ENCODE data around the gene PIP5K1C. TPM values are rescaled to one million over a fixed set of nuclear protein-coding genes. Genes with fewer than 3 reads are reported as not detected.

Gene PIP5K1C
- polyA plus RNA-seq, 3 donors: 8.7 to 18.7 (median 18.0) TPM

DNA sequence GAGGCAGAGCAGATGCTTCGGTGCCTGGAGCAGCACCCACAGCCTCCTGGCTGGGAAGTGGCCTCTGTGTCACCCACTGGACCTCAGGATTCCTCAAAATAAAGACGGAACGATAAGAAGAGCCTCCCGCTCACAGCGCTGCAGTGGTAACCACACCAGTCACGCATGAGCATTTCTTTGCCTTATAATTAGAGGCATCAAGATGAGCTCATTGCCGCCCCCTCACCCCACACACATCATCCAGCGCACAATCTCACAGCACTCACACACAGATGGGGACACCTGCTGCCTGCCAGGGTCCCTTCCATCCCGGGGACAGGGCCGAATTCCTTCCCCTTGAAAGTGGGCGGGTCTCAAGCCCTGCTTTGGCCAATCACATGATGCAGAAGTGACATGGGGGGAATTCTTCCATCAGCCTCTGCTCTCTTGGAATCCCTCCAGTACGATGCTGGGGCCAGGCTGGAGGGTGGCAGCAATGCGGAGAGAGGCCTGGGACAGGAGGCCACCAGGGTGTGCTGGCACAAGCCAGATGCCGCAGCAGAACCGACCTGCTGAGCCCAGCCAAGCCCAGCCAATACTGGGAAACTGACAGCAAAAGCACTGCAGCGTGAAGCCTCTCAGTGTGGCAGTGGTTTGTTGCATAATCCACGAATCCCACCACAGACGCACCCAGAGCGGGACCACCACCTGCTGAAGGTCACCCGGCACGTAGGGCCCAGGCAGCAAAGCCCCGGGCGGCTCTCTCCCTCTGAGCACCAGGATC lies 16.0 kb downstream of the PIP5K1C start:
- no peak overlapping the region for H3K27ac ChIP-seq (ENCODE audit: low read depth, low read length)
- 81 to 93% (median 85%) methylated on average over 23 of the region's 23 CpGs for WGBS, 3 donors

DNA sequence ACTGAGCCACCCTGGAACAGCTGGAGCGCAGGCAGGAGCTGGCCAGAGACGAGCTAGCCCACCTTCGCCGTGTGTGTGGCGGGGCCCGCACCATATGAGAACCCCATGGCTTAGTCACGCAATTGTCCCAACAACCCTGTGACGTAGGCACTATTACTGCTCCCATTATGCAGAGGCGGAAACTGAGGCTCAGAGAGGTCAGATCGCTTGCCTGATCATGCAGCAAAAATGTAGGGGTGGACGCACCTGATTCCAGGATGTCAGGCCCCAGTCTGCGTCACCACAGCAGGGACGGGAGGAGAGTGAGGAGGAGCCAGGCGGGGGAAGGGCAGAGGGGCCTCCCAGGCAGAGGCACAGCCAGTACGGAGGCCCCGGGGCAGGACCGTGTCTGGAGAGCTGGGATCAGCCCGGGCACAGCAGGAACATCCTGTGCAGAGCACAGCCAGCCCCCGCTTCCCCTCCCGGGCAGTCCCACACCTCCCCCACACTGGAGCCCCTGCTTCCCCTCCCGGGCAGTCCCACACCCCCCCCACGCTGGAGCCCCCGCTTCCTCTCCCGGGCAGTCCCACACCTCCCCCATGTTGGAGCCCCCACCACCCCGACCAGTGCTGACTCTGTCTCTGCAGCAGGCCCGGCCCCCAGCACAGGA lies 16.7 kb downstream of the PIP5K1C start:
- H3K27ac ChIP-seq (ENCODE audit: low read depth, low read length): no peak overlapping the region
- 59 to 77% (median 60%) methylated on average over 22 to 26 of the region's 26 CpGs for WGBS, 3 donors

DNA sequence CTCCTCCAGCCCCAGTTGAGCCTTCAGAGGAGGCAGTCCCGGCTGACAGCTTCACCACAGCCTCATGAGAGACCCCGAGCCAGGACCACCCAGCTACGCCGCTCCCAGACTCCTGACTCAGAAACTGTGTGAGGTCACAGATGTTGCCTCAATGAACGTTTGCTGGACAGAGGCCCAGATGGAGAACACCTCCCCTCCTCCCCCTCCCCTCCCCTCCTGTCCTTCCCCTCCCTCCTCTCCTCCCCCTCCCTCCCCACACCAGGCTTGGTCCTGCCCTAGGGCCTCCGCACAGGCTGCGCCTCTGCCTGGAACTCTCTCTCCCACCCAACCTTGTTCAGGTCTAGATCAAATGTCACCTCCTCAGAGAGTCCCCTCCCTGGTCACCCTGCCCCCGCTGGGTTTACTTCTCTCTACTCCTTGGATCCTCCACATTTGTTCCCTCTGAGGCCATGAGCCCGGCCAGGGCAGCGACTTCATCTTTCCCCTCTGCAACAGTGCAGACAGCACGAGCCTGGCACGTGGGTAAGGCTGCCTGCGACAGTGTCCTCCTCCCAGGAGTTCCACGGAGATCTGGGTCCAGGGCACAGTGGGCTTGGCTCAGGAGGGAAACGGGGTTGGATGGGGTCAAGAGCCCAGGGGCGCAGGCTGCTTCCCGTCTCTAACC lies 17.4 kb downstream of the PIP5K1C start:
- 69 to 82% (median 70%) methylated on average over 17 of the region's 17 CpGs for WGBS, 3 donors
- H3K27ac ChIP-seq (ENCODE audit: low read depth, low read length): no peak overlapping the region

DNA sequence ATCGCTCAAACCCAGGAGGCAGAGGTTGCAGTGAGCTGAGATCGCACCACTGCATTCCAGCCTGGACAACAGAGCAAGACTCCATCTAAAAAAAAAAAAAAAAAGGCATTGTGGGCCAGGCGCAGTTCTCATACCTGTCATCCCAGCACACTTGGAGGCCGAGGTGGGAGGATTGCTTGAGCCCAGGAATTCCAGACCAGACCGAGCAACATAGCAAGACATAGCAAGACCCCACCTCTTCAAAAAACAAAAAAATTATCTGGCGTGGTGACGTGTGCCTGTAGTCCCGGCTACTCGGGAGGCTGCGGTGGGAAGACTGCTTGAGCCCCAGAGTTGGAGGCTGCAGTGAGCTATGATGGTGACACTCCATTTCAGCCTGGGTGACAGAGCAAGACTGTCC lies 18.0 kb downstream of the PIP5K1C start:
- H3K27ac ChIP-seq (ENCODE audit: low read depth, low read length): no peak overlapping the region
- WGBS, 3 donors: 90 to 97% (median 96%) methylated on average over 10 of the region's 10 CpGs

DNA sequence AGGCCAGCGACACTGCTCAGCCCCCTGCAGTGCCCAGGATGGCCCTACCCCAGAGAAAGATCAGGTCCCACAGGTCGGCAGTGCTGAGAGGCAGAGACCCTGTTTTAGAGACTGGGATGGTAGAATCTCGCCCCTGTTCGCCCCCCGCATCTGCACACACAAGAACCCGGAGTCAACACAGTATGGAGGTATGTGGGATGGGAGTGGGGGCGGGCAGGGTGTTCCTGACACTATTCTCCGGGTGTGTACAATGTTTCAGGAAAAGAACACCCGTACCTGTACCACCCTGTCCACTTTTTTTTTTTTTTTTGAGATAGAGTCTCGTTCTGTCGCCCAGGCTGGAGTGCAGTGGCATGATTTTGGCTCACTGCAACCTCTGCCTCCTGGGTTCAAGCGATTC lies 19.3 kb downstream of the PIP5K1C start:
- no peak overlapping the region for H3K27ac ChIP-seq (ENCODE audit: low read depth, low read length)
- 92 to 97% (median 95%) methylated on average over 11 to 12 of the region's 12 CpGs for WGBS, 3 donors

DNA sequence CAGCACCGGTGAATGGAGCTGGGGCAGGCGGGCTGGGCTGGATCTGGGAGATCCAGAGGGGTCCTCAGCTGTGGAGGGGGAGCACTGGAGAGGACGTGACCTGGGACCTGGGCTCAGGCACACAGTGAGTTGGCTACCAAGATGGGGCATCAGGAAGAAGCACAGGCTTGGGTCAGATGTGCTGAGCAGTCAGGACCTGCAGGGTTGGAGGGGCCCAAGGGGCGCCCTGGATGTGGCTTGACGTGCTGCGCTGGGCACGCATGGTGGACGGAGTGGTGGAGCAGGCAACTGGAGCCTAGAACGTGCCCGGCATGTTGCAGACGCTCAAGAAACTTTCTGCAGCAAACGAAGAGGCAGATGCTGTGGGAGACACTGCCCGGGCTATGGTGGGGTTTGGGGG lies 20.7 kb downstream of the PIP5K1C start:
- WGBS, 3 donors: 94 to 97% (median 96%) methylated on average over 13 of the region's 13 CpGs
- no peak overlapping the region for H3K27ac ChIP-seq (ENCODE audit: low read depth, low read length)

DNA sequence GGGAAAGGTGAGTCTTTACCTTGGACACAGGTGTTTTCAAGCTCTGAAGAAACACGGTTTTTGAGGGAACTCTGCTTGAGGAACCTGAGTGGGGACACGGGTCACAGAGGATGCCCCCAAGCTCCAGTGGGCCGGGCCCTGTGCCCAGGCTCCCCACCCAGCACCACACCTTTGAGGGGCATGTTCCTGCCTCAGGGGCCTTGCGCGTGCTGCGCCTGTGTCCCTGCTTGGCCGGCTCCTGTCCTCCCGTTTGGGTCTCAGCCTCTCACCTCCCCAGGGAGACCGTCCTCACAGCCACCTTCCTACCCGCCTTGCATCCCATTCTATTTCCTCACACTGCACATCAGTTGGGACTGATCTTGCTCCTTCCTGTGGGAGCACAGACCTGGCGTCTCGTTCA lies 21.1 kb downstream of the PIP5K1C start:
- 89 to 90% (median 90%) methylated on average over 12 of the region's 12 CpGs for WGBS, 3 donors

DNA sequence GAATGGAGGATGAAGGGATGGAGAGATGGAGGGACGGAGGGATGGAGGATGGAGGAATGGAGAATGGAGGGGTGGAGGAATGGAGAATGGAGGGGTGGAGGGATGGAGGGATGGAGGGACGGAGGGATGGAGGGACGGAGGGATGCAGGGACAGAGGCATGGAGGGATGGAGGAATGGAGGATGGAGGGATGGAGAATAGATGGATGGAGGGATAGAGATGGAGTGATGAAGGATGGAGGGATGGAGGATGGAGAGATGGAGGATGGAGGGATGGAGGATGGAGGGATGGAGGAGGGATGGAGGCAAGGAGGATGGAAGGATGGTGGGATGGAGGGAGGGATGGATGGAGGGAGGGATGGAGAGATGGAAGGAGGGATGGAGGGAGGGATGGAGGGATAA lies 22.1 kb downstream of the PIP5K1C start:
- 94 to 99% (median 96%) methylated on average over 3 of the region's 3 CpGs for WGBS, 3 donors
- no peak overlapping the region for H3K27ac ChIP-seq (ENCODE audit: low read depth, low read length)

More for the DNA sequence above, 21.1 kb downstream of the PIP5K1C start:
- no peak overlapping the region for H3K27ac ChIP-seq (ENCODE audit: low read depth, low read length)

DNA sequence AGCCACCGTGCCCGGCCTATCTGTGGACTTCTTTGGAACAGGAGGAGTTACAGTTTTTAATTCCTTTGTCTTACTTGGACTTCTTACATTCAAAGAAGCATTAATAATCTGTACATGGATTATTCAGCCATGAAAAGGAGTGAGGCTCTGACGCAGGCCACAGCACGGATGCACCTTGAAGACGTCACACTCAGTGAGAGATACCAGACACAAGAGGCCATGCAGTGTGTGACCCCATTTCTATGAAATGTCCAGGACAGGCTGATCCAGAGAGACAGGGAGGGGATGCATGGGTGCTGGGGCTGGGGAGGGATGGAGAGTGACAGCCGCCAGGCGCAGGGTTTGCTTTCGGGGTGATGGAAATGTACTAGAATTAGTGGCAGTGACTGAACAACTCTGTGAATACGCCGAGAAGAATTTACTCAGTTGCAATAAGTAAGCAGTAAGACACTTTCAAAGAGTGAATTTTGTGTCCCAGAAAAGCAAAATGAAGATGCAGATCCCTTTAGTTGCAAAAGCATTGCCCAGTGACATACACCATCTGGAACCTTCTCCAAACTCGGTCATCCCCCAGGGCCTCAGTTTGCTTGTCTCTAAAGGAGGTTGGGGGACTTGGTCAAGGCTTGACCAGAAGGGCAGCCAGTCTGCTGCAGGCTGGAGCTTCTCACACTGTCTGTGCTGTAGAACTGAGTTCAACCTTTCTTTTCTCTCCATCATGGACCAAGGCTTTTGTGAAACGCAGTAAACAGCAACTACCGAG lies 25.3 kb downstream of the PIP5K1C start:
- H3K27ac ChIP-seq (ENCODE audit: low read depth, low read length): no peak overlapping the region

DNA sequence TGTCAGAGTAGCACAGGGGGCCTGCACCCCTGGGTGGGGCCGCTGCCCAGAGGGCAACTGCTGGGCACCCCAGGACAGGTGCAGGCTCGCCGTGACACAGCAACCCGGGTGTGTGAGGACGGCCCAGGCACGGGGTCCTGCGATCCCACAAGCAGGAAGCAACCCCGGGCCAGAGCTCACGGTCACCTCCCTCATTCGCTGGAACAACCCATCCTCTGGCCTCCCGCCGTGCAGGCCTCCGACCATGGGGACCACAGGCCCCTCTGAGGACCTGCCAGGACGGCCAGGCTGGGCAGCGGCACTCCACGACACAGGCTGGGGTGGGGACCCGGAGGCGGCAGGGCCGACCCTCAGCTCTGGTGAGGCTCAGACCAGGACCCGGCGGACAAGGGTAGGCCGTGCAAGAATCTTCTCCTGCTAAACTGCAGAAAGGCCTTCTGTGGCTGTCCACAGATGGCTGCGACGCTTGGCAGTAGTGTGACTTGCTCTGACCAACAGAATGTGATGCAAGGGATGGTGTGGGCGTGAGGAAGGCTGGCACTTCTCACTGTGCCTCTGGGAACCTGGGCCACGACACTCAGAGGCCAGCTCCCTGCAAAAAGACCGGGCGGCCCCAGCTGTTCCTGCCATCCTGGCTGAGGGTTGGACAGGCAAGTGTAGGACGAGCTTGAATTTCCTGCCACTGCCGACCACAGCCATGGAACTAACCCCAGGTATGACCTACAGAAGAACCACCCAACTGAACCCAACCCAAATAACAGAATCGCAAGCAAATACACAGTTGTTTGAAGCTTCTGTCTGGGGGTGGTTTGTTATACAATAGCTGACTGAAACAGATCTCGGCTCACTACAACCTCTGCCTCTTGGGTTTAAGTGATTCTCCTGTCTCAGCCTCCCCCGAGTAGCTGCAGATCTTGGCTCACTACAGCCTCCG lies 26.5 kb downstream of the PIP5K1C start:
- 91 to 96% (median 94%) methylated on average over 34 of the region's 34 CpGs for WGBS, 3 donors

More for the DNA sequence above, 25.3 kb downstream of the PIP5K1C start:
- WGBS, 3 donors: 85 to 92% (median 86%) methylated on average over 13 of the region's 13 CpGs

DNA sequence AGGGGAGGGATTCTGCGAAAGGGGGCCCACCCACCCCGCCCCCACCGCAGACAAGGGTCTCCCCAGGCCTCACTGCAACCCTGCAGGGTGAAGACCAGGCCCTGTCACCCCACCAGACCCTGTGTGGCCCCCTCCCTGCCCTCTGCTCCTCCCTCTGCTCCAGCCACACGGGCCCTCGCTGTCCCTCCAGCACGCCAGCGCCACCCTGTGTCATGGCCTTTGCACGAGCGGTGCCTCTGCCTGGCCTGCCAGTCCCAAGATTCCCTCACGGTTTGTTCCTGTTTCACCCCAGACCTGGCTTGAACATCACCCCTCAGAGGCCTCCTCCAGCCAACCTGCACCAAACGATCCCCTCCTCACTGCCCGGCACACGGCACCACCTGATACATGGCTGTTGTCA lies 27.3 kb downstream of the PIP5K1C start:
- H3K27ac ChIP-seq (ENCODE audit: low read depth, low read length): no peak overlapping the region
- 91 to 96% (median 92%) methylated on average over 11 to 13 of the region's 13 CpGs for WGBS, 3 donors

More for the DNA sequence above, 26.5 kb downstream of the PIP5K1C start:
- H3K27ac ChIP-seq (ENCODE audit: low read depth, low read length): no peak overlapping the region

DNA sequence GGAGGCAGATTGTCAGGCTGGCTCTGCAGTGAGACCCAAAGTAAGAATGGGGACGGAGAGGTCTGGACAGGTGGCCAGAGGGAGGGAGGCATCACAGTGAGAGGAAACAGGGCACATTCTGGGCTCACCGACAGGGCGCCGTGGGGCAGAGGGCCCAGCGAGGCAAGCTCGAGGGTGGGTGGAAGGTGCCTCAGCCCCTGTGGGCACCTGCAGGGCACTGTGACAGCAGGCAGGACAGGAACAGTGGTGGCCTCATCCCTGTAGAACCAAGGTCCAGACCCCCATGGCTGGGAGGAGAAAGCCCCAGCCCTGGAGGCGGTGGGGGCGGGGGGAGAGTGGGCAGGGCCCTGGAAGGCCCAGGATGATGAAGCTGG lies 27.7 kb downstream of the PIP5K1C start:
- H3K27ac ChIP-seq (ENCODE audit: low read depth, low read length): peak overlapping the region; percentile 43
- WGBS, 3 donors: 82 to 98% (median 90%) methylated on average over 7 to 8 of the region's 8 CpGs

DNA sequence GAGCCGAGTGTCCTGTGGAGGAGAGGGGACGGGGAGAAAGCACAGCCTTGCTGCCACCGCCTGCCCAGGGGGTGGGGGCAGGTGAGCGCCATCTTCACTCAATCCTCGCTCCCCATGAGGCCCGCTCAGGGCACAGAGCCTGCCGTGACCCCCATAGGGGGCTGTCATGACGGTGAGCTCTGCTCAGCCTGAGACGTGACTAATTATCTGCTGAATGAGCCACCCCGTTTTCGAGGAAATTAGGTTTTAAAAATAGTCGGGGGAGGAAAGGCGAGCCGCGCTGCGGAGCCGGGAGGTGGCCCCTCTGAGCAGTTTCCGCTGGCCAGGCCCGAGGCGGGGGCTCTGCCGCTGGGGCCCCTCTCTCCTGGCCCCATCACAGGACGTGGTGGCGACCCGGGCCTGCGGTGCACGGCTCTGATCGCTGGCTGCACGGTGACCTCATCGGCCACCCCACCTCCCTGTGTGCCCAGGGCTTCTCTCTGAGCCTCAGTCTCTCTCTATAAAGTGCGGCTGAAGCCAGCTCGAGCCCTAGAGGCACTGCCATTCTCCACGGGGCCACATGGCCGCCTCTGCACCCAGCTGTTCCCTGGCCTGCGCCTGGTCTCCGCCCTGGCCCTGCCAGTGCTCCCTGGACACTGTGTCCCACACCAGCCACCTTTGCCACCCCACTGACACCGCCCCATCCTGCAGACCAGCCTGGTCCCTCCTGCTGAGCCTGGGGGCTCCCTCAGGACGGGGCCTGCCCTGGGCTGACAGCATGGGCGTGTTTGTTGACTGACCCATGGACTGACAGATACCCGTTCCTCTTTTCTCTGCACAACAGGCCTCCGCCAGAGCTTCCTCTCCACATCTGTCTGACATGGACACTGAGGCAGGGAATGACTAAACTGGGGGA lies 28.3 kb downstream of the PIP5K1C start:
- H3K27ac ChIP-seq (ENCODE audit: low read depth, low read length): peak overlapping the region; percentile 98
- WGBS, 3 donors: 28 to 64% (median 30%) methylated on average over 35 to 40 of the region's 40 CpGs

DNA sequence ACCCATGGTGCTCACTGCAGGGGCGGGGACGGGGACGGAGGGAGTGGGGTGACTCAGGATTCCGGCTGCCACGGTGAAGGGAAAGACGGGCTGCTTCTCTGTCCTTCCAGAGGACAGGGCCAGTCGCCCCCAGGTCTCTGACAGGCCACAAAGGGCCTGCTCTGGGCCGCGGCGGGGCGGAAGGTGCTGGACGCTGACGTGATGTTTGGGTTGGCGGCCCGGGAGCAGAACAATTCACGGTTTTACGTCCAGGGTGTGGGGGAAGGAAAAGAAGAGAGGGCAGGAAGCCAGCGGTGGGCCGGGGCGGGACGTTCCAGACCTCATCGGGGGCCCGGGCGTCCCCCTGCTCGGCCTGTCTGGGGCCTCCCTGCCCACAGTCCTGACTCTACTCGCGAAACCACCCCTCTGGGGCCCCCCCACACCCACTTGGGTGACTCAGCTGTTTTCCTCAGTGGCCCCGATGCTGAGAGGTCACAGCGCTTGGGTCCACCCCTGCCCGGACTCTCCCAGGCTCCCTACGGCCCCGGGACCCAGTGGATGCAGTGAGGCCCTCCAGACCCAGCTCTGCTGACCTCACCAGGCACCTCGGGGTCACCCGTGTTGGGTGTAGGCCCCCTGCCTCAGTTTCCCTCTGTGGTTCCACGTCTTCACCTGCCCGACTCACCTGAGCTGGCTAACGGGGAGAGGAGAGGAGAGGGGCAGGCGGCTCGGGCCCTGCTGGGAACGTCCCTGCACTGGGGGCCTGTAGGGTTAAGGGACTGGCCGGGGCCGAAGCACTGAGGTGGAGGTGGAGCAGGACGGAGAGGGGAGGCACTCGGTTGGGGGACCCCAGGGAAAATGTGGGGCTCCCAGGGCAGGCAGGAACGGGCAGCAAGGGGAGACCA lies 29.2 kb downstream of the PIP5K1C start:
- 11 to 75% (median 22%) methylated on average over 43 to 45 of the region's 45 CpGs for WGBS, 3 donors
- peak overlapping the region; percentile 98 for H3K27ac ChIP-seq (ENCODE audit: low read depth, low read length)

DNA sequence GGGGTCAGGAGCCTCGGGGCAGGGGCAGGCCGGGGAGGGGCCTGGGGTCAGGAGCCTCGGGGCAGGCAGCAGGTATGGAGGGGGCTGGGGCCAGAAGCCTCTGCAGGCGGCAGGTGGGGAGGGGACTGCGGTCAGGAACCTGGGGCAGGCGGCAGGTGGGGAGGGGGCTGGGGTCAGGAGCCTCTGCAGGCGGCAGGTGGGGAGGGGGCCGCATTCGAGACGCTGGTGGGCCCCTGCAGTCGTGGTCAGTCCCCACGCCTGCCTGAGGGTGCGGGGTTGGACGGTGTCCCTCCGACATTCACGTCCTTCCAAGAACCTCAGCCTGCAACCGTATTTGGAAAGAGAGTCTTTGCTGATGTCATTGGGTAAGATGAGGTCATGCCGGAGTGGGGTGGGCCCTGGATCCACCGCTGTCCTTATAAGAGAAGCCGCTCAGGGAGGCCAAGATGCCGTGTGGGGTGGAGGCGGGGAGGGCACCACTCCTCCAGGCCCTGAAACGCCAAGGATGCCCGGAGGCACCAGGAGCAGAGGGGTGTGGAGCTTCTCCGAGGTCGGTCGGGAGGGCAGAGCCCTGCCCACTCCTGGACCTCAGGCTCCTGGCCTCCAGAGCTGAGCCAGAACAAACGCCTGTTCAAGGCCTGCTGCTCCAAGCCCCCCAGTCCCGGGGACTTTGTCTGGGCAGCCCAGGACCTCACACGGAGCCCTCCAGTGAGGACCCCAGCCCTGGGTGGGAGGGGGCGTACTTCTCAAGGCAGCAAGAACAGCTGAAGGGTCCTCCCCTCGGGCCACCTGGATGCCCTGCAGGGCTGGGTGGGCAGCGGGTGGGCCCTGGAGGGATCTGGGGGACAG lies 30.1 kb downstream of the PIP5K1C start:
- peak overlapping the region; percentile 98 for H3K27ac ChIP-seq (ENCODE audit: low read depth, low read length)
- WGBS, 3 donors: 32 to 69% (median 36%) methylated on average over 28 to 33 of the region's 33 CpGs
